RPMI8226 (cell line): ENCODE measurements around the gene UBA7.
"Not testable (repeated sequence)": the region's sequence is repeated elsewhere in the genome, so short reads cannot be mapped to it uniquely, and the experiment has no call there.

Experiments
- DNase-seq: peaks from one replicate; pipeline ENCODE4 v3.0.0-alpha.2; 2015

The UBA7 gene, protein sequence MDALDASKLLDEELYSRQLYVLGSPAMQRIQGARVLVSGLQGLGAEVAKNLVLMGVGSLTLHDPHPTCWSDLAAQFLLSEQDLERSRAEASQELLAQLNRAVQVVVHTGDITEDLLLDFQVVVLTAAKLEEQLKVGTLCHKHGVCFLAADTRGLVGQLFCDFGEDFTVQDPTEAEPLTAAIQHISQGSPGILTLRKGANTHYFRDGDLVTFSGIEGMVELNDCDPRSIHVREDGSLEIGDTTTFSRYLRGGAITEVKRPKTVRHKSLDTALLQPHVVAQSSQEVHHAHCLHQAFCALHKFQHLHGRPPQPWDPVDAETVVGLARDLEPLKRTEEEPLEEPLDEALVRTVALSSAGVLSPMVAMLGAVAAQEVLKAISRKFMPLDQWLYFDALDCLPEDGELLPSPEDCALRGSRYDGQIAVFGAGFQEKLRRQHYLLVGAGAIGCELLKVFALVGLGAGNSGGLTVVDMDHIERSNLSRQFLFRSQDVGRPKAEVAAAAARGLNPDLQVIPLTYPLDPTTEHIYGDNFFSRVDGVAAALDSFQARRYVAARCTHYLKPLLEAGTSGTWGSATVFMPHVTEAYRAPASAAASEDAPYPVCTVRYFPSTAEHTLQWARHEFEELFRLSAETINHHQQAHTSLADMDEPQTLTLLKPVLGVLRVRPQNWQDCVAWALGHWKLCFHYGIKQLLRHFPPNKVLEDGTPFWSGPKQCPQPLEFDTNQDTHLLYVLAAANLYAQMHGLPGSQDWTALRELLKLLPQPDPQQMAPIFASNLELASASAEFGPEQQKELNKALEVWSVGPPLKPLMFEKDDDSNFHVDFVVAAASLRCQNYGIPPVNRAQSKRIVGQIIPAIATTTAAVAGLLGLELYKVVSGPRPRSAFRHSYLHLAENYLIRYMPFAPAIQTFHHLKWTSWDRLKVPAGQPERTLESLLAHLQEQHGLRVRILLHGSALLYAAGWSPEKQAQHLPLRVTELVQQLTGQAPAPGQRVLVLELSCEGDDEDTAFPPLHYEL

DNA sequence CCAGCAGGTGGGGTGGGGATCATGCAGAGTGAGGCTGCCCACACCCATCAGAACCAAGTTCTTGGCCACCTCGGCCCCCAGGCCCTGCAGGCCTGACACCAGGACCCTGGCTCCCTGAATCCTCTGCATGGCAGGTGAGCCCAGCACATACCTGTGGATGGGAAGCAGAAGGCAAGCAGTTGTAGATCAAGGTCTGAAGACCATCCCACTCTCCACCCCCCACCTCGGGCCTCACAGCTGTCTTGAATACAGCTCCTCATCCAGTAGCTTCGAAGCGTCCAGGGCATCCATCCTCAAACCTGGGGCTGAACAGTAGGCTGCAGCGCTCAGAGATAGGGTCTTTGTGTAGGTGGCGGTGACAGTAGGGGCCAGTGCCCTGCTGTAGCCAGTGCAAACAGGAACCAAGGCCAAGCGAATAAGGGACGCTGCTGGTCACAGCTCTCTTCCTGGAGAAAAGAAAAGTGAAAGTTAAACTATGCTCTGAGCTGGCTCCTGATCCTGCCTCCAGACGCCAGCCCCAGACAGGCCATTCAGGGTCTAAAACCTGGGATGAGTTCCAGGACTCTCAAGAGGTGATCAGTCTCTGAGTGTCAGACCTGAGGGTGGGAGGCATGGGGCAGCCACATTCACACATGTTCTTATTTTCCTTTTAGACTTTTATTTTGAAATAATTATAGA lies at the start of gene UBA7:
TSS of gene UBA7 (minus strand) at position 457 of the 678 bp plus-strand sequence. CDS start at position 291, 166 bp downstream.
- DNase-seq = peak; percentile 36

DNA sequence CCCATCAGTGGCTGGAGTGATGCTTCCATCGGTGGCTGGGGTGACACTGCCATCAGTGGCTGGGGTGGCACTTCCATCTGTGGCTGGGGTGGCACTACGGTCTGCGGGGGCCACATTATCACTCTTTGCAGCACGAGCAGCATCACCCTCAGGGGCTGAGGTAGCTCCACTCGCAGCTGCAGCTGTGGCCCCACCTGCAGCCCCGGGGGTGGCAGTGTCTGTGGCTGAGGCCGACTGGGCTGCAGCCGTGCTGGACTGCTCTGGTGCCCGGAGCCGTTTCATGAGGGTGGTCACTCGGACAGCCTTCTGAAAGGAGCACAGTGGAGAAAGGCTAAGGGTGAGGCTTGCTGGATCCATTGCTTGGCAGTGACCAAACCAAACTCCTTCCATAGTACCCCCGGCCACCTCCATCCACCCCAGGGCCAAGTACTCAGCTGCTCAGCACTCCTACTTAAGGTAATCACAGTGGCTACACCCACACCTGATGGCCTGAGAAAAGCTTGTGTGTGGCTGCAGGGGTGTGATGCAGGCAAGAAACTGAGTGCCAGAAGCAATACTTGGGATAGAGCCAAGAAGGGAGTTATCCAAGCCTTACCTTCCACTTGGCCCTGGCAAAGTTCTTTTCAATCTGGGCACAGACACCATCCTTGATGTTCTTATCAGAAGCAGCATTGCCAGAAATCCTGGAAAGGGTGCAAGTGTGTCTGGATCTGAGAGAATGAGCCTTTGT lies 46.0 kb upstream of the UBA7 start:
- DNase-seq = no peak

DNA sequence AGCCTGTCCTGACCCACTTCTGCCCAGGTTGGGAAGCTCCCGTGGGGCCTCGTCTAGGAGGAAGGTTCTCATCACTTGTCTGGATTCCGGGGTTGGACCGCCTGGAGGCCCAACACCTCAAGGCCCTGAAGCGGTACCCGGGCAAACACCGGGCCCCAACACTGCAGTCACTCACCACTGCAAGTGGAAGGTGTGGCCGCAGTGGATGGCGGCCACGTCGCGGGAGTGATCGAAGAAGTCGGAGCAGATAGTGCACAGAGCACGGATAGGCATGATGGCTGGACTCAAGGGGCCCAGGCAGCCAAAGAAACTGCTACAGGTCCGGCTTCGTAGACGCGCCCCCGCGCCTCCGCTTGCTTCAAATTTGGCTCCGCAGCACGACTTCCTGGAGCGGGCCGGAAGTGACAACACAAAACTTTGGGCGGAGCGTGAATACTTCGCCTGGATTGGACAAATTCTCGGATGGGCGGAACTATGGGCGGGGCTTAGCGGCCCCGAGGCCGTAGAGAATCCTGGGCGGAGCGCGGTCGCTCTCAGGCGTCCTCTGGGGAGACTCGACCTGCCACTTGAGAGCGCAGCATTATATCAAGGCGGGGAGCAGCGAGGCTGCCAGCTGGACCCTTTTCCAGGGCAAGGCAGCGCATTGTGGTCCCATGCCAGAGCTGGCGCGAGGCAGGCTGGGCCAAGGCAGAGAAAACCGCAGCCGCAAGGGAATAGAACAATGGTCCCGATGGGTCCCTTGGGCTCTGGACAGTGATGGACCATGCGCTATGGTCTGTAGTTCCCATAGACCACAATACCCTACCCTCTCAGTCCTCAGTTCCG lies 42.6 kb upstream of the UBA7 start, which contains the start of gene TRAIP:
TSS of gene TRAIP (minus strand) at position 384 of the 825 bp plus-strand sequence. CDS start at position 273, 111 bp downstream.
- peak; percentile 97 for DNase-seq

DNA sequence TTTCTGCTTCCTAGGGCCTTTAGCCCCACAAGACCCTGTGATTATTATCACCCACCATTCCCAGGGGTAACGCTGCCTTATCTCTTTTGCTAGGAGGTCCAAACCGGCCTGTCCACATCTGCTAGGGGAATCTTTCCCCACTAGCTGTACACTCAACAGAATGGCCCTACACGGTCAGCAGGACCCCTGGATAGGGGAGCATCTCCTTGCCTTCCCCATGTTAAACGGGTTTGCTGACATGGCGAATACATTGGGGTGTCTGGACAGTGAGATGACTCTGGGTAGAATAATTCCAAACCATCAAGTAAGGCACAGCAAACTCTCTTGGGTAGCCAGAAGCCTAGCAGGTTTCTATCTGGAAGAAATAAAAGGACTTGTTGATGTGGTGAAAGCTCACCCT lies 41.9 kb upstream of the UBA7 start:
- no peak for DNase-seq

DNA sequence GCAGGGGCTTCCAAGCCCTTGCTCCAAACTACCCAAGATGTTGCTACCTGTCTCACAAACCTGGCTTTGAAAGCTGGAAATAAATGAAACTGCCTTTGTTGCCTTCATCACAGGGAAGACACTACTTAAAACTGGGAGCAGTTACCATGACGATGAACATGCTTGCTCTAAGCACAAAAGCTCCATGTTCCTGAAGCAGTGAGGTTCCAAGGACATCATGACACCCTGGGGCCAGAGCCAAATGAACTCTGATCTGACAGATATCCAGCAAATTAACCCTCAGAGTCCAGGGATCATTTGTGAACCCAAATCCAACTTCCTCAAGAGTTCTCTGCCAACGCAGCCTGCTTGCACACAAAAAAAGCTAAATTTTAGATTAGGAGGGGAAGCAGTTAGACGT lies 31.9 kb upstream of the UBA7 start:
- DNase-seq = no peak

DNA sequence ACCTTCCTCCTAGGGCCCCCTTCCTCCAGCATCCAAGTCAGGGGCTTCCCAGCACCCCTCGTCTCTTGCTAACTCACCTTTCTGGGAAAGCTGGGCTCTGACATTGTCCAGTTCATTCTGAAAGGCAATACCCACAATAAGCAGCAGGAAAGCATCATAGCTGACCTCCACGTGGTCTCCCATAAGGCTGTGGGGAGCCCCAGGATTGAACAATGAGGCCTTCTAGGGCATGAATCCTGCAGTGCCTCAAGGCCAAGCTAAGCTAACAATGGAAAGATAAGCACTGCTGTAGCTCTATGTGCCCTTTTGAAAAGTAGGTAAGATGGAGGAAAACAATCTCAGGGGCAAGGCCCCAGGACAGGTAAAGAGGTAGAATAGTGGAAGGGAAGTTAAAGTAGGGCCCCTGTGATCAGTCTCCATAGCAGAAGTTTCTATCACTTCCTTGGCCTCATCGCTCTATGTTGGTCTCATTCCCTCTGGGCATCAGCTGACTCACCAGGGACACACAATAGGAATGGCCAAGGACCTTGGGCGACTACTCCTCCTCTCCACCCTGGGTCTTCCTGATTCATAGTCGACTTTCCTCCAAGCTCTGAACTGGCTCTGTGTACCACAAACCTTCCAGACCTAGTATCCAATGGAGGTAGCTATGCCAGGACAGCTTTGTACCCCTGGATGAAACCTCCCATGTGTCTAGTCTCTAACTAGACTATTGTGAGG lies 30.9 kb upstream of the UBA7 start:
- no peak for DNase-seq

DNA sequence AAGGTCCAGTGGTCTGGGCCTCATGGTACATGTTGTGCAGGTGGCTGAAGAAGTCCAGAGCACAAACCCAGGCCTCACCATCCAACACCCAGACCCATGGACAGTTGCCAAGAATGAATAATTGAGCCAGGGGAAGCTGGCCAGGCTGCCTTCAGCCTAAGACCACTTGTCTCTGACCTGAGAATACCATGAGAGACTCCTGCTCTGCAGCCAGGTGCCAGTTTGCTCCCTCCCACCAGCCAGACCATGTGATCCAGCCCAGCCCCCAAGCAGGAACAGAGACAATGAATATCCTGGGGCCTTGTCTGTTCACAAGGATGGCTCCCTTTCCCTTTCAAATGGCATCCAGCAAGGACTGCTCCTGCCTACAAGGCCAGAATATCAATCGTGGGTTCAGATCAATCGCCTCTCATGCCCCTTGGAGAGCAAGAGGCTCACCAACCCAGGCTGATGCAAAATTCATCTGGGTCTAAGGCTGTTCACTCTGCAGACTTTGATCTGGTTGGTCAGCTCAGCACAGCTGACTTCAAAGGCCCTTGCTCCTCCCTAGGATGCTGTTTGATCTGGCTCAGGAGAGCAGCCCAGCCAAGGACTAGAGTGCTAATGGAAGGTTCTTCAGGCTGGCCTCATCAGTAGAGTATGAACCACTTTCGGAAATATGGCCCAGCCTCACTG lies 29.2 kb upstream of the UBA7 start:
- DNase-seq = no peak

DNA sequence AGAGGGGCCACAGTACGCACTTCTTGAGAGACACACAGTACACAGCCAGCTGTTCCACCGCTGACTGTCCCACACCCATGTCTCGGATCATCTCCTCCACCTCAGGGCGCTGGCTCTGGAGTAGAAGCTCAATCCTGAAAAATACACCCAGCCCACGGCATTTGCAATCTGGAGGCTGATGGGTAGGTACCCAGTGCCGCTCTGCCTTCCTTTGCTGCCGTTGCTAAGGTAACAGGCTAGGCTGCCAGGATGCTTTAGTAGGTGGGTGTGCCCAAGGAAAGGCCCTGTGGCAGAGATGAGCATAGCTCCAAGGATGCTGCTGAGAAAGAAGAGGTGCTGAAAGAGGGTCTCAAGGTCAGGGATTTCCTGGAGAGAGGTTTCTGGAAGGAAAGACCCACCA lies 28.1 kb upstream of the UBA7 start:
- no peak for DNase-seq

DNA sequence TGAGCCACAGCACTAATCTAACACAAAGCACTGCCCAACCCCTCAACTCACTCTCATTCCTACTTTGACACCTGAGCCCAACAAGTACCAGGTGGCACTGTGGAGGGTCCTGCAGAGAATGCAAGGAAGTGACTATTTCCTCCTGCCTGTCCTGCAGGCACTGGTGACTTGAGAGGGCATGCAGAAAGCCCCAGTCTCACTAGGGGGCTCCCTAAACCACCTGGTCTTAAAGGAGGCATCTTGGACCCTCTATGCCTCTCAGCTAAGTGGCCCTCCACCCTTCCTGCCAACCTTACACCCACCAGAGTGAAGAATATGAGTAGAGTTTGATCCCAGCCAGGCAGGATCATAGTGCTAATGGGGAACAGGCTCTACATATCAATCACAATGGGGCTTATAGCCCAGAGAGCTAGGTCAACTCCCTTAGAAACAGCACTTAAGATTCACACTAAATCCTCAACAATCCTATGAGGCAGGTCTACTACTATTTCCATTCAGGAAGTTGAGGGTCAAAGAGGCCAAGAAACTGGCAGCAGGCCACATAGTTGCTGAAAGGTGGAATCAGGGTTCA lies 27.5 kb upstream of the UBA7 start:
- DNase-seq = peak; percentile 39

DNA sequence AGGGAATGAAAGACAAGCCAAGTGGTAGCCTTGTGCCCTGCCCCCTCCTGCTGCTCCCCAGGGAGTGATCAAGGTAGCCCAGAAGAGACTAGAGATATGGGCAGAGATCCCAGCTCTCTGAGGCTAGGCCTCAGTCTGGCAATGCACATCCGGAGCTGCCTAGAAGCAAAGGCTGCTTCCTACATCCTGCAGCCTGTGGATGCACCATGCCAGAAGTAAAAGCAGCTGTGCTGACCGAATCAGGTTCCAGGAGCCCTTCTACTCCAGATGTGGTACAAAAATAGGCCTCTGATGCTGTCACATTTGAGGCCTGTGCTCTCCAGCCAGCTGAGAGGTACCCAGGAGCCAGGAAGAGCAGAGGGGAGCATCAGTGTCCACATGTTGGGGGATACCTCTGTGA lies 26.6 kb upstream of the UBA7 start:
- no peak for DNase-seq

DNA sequence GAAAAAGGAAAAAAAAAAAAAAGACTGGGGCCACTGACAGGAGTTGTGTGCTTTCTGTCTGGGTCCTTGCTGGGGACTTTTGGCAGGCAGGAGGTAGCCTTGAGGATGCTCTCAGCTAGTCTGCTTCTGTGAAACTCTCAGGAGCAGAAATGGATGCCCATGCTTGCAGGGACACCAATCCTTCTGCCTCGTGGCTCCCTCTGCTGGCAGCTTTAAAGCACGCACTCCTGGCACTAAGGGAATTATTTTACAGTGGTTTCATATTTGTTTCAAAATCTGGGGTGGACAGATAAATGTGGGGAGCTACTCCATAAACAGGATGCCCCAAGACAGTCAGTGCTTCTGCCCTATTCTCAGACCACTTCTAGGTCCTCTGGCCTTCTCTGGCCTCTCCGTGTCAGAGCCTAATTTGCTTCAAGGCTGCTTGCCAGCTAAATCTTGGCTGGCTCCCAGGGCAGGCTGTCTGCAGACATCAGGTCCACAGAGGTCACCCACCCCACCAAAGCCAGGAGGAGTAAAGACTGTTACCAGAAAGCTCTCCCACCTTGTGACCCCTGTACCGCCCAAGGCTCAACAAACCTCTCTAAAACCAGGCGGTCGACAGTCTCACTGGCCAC lies 25.5 kb upstream of the UBA7 start:
- DNase-seq = peak; percentile 81

DNA sequence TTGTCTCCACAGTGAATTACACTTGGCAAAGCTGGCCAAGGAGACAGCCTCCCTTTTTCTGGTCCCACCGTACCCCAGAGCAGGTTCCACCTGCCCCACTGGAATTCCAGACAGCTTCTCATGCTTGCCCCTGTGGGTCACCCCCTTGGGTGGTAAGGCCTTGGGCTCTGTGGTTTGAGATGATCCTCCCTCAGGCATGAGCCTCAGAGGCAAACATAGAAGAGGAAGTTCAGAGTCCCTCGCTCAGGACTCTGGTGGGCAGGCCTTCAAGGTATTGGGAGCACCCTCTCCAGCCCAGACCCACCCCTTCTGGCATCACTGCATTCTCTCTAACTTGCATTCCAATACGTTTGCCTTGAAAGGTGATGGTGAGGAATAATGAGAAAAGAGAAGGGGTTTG lies 17.6 kb upstream of the UBA7 start:
- DNase-seq = no peak

DNA sequence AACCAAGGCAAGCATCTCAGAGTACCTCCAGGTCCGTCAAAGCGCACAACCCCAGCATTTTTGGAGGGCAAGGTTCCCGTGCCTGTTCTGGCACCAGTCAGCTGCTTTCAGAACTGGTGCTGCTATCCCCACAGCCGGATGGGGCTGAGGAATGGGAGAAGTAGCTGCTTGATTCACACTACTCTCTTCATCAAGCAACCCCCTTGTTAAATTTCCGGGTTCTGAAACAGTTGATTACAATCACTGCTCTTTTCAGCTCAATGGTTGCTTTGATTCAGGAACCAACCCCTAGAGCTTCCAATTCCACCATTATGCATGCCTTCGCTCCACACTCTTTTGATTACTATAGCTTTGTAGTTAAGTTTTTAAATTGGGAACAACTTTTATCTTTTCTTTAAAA lies 12.3 kb upstream of the UBA7 start:
- no peak for DNase-seq

DNA sequence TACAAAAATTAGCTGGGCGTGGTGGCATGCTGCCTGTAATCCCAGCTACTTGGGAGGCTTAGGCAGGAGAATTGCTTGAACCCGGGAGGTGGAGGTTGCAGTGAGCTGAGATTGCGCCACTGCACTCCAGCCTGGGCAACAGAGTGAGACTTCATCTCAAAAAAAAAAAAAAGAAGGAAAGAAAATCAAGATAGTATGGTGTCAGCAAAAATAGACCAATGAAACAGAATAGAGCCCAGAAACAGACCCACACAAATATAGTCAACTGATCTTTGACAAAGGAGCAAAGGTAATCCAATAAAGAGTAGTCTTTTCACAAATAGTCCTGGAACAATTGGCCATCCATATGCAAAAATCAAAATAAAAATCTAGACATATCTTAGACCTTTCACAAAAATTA lies 9.4 kb upstream of the UBA7 start:
- DNase-seq = not testable (repeated sequence)

DNA sequence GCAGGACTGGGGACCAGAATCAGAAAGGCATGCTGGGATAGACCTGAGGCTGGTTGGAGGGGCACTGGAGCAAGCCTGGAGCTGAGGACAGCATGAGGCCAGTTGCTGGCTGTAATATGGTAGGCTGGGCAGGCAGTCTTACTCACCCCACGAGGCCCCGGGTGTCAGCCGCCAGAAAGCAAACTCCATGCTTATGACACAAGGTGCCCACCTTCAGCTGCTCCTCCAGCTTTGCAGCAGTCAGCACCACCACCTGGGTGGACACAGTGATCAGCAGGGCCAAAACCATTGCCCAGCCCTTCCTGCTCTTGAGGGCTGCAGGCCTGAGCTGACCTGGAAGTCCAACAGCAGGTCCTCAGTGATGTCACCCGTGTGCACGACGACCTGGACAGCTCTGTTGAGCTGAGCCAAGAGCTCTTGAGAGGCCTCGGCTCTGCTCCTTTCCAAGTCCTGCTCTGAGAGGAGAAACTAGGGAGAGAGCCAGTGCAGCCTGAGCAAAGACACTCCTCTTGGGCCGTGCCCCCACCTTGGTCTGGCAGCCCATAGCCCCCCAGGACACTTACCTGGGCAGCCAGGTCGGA lies 747 bp downstream of the UBA7 start:
- DNase-seq = no peak

DNA sequence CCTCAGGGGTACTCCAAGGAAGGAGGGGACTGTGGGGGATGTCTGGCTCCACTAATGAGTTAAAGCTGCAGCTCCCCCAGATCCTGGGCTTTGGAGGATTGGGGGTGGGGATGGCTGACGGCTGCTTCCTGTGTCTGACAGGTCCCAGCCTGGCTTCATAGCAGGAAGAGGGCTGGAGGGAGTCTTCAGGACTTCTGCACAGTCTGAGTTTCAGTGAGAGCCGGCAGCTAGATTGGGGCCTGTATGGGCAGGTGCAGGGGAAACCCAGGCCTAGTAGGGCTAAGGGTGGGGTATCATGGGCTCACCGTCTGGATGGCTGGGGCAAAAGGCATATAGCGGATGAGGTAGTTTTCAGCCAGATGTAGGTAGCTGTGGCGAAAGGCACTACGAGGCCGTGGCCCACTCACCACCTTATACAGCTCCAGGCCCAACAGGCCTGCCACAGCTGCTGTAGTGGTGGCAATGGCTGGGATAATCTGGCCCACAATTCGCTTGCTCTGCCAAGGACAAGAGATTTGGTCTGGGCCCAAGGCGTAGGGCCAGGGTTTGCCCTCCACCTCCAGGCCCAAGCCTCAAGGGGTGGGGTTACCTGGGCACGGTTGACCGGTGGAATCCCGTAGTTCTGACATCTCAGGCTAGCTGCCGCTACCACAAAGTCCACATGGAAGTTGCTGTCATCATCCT lies 6.2 kb downstream of the UBA7 start:
- no peak for DNase-seq

DNA sequence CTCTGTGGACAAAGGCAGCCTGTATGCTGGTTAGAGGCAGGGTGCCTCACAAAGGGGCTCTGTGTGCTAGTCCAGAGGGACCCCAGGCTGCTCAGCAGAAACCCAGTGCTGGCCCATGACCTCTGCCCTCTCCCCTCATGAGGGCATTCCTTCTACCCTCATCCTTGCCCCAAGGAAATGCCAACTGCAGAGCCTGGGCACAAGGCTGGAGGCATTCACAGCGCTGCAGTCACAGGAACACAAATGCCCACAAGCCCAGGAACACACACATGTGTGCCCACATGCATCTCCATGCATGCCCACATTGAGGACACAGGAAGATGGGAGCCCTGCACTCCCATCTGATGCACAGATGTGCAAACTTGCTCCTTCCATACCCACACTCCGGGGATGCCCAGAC lies 6.9 kb downstream of the UBA7 start:
- no peak for DNase-seq
